ENCODE data around the gene RAI1.

RAI1 gene

GRCh38 chr17:17696085-17696484 is 14.8 kb downstream of the RAI1 start:
- H3K4me3 ChIP-seq (ENCODE audit: low read depth, low read length): no peak overlapping the region
- no peak overlapping the region for H3K27ac ChIP-seq (ENCODE audit: extremely low read depth, low read depth, low read length)
- H3K36me3 ChIP-seq (ENCODE audit: control insufficient read depth in 2 of 2, insufficient read depth in 1 of 2, low read length in 2 of 2): no peaks in the 10 kb centered on the region
- H3K9me3 ChIP-seq (ENCODE audit: control insufficient read depth, insufficient read depth, low read depth, low read length): no peaks in the 10 kb centered on the region
- ChIA-PET POLR2A (interaction anchor here (5.1 kb wide), 1 partner anchor 13 kb away, joined by 45 read pairs; no protein-coding TSS in a partner anchor), CTCF (interaction anchor here (0.7 to 1.2 kb wide), 5 partner anchors 9 to 115 kb away, joined by 3 read pairs; no protein-coding TSS in a partner anchor)
- TF ChIP-seq PBX3 (CRISPR knock-in tag; IDR thresholded peaks at IDR 0.05): no peak
- no peak for TF ChIP-seq ZNF747 (tag by site-specific recombination; IDR thresholded peaks at IDR 0.05)
- no peak for TF ChIP-seq ZNF510 (tag by site-specific recombination; IDR thresholded peaks at IDR 0.05; ENCODE audit: insufficient replicate concordance)
- TF ChIP-seq ZBTB21 (tag by site-specific recombination; IDR thresholded peaks at IDR 0.05): no peak
- TF ChIP-seq ZNF830 (tag by site-specific recombination; IDR thresholded peaks at IDR 0.05; ENCODE audit: low read depth): no peak
- no peak for TF ChIP-seq ZNF350 (tag by site-specific recombination; IDR thresholded peaks at IDR 0.05)
- no peak for TF ChIP-seq ZNF513 (tag by site-specific recombination; IDR thresholded peaks at IDR 0.05)
- TF ChIP-seq ZNF558 (tag by site-specific recombination; IDR thresholded peaks at IDR 0.05): no peak
- TF ChIP-seq MYNN (tag by site-specific recombination; IDR thresholded peaks at IDR 0.05; ENCODE audit: borderline replicate concordance): no peak
- no peak for TF ChIP-seq ZNF639 (tag by site-specific recombination; IDR thresholded peaks at IDR 0.05)
- no peak for TF ChIP-seq ZNF362 (tag by site-specific recombination; IDR thresholded peaks at IDR 0.05)
- no peak for TF ChIP-seq ZNF292 (tag by site-specific recombination; IDR thresholded peaks at IDR 0.05; ENCODE audit: borderline replicate concordance, low read depth)
- no peak for TF ChIP-seq ZNF629 (tag by site-specific recombination; IDR thresholded peaks at IDR 0.05)
- no peak for TF ChIP-seq ZNF433 (tag by site-specific recombination; IDR thresholded peaks at IDR 0.05; ENCODE audit: low read depth)
- H3K4me1 ChIP-seq (ENCODE audit: control insufficient read depth, insufficient read depth, low read length): peaks cover 55% of the 10 kb centered on the region

GRCh38 chr17:17696882-17697633 is 15.8 kb downstream of the RAI1 start:
- H3K9me3 ChIP-seq (ENCODE audit: control insufficient read depth, insufficient read depth, low read depth, low read length): no peaks in the 10 kb centered on the region
- no peak overlapping the region for H3K4me3 ChIP-seq (ENCODE audit: low read depth, low read length)
- CTCF ChIA-PET: interaction anchor here (0.7 kb wide), 1 partner anchor 16 kb away, joined by 4 read pairs; no protein-coding TSS in a partner anchor
- no peaks in the 10 kb centered on the region for H3K36me3 ChIP-seq (ENCODE audit: control insufficient read depth in 2 of 2, insufficient read depth in 1 of 2, low read length in 2 of 2)
- peaks cover 45% of the 10 kb centered on the region for H3K4me1 ChIP-seq (ENCODE audit: control insufficient read depth, insufficient read depth, low read length)
- H3K27ac ChIP-seq (ENCODE audit: extremely low read depth, low read depth, low read length): 0 out of 2 replicates have a peak overlapping the region, but pooled peaks have one; percentile 5
- POLR2A ChIA-PET: no interaction called here
- TF ChIP-seq ZNF449 (tag by site-specific recombination; IDR thresholded peaks at IDR 0.05): no peak
- TF ChIP-seq ZNF529 (tag by site-specific recombination; IDR thresholded peaks at IDR 0.05; ENCODE audit: insufficient replicate concordance): no peak
- no peak for TF ChIP-seq TCF7L2 (IDR thresholded peaks at IDR 0.05; ENCODE audit: borderline replicate concordance, low read depth, low read length)
- no peak for TF ChIP-seq HIC1 (tag by site-specific recombination; IDR thresholded peaks at IDR 0.05)
- no peak for TF ChIP-seq ZSCAN18 (tag by site-specific recombination; IDR thresholded peaks at IDR 0.05)
- TF ChIP-seq ZNF701 (tag by site-specific recombination; IDR thresholded peaks at IDR 0.05): no peak
- no peak for TF ChIP-seq HOXA7 (CRISPR knock-in tag; IDR thresholded peaks at IDR 0.05; ENCODE audit: borderline replicate concordance)
- no peak for TF ChIP-seq ZNF580 (tag by site-specific recombination; IDR thresholded peaks at IDR 0.05)
- no peak for TF ChIP-seq ZNF777 (tag by site-specific recombination; IDR thresholded peaks at IDR 0.05; ENCODE audit: borderline replicate concordance)

Data from HEK293 (cell line).